Skin of body (tissue), 2 donors: ENCODE measurements around the gene LIME1. TPM values are rescaled to one million over a fixed set of nuclear protein-coding genes. Genes with fewer than 3 reads are reported as not detected.

Experiments used
- DNase-seq: peaks from one replicate; lab custom pipeline; 2025; lab: John Stamatoyannopoulos, UW
- total RNA-seq: library from RNA; depleted of rRNA; stranded (reverse); fragments of >200 nt; gene quantifications from one replicate; pipeline ENCODE4 v1.2.3, GENCODE V29; 2014

Gene LIME1
- 3.7 TPM for total RNA-seq

DNA sequence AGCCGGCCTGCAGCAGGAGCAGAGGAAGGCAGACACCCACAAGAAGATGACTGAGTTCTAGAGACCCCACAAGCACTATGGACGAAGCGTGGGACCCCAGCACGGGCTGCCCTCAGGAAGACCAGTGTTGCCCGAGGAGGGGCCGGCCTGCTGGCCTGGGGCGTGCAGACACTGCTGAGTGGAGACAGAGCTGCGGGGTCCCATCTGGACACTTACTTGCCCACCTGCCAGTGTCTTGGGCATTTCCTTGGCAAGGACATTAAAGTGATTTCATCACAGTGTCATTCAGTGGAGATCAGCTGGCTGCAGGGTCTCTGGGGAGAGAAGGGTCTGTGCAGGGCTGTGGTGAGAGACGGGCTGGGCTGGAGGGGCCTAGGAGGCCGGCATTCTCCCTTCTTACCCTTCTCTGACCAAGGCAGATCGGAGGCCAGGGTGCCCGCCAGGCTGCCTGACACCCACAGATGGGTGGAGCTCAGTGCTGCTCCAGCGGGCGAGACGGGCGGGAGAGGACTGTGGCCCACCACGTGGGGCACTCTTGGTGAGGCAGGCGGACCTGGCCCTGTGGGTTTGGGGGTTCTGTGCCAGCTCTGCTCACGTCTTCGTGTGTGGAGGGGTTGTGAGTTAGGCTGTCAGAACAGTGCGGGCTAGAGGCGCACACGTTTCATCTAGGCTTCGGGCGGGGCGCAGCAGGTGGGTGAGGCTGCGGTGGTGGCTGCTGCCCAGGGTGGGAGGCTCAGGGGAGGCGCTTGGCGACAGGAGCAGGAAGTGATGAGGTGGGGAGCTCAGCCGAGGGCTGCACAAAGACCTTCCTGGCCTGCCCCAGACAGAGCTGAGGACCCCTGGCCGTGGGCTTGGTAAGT lies at the start of gene LIME1:
Gene LIME1, plus strand, starts transcription at position 806 of the 860 bp plus-strand sequence. CDS start 886 bp downstream, outside the sequence.
- DNase-seq: no peak

DNA sequence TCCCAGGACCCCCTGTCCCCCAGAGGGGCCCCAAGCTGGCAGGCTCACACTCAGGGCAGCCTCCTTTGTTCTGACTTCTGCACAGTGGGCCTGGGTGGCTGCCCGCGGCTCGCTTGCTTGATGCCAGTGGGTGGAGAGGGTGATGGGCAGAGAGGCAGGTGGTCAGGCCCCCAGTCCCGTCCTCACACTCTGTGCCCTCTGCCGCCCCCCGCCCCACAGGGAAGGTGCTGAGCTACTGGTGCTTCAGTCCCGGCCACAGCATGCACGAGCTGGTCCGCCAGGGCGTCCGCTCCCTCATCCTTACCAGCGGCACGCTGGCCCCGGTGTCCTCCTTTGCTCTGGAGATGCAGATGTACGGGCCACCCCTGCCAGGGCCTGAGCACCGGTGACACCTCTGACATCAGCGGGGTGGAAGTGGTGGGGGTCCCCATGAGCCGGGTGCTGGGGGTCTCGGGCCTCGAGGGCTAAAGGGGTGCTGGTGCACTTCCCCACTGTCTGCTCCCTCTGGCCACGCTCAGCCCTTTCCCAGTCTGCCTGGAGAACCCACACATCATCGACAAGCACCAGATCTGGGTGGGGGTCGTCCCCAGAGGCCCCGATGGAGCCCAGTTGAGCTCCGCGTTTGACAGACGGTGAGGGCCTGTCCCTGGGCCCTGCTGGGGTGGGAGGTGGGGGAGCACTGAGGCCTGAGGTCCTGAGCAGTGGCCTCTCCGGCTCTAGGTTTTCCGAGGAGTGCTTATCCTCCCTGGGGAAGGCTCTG lies 48.9 kb upstream of the LIME1 start:
- DNase-seq: no peak

DNA sequence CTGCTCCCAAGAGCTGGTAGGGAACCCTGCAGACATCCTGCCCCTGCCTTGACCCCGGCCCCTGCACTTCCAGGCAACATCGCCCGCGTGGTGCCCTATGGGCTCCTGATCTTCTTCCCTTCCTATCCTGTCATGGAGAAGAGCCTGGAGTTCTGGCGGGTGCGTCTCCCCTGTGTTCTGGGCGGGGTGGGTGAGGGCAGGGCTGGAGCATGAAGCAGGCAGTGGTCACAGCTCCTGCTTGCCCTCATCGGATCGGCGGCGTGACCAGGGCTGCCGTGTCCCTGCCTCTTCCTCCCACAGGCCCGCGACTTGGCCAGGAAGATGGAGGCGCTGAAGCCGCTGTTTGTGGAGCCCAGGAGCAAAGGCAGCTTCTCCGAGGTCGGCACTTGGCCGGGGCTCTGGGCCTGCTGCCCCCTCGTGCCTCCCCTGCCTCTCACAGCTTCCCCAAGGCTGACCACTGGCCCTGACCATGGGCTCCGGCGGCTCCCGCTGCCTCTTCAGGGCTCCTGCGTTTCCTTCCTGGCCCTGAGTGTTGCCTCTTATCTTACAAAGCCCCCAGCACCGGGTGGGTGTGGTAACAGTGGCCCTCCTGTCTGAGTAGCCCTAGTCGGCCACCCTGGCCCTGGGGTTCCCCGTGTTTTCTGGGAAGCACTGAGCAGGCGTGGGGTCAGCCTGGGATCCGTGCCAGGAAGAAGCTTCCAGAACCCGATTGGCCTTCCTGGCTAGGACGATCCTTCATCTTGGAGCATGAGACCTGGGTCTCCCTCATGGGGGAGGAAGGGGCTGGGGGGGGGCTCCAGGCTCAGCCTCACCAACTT lies 48.0 kb upstream of the LIME1 start:
- DNase-seq: no peak

GRCh38 chr20:63689046-63690002 lies 47.1 kb upstream of the LIME1 start:
- DNase-seq: no peak

DNA sequence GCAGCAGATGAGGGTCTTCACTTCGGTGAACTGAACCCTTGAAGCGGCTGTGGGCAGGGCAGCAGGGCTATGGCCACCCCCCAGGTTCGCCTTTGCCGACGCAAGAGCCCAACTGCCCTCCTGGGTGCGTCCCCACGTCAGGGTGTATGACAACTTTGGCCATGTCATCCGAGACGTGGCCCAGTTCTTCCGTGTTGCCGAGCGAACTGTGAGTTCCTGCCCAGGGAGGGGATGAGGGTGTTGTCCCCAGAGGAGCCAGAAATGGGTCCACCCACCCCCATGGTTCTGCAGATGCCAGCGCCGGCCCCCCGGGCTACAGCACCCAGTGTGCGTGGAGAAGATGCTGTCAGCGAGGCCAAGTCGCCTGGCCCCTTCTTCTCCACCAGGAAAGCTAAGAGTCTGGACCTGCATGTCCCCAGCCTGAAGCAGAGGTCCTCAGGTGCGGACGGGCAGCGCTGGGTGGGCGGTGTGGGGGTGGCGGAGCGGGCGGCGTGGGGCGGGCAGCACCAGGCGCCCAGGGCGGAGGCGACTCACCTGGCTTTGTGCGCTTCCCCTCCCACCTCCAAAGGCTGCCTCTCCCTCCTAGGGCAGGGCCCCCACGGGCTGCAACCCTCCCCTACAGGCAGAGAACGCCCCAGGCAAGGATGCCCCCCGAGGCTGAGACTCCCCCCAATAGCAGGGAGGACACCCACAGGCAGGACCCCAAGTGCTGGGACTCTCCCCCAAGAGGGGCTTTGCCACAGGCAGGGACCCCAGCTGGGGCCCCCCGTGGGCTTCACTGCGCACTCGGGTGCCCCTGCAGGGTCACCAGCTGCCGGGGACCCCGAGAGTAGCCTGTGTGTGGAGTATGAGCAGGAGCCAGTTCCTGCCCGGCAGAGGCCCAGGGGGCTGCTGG lies 46.2 kb upstream of the LIME1 start:
- no peak for DNase-seq

DNA sequence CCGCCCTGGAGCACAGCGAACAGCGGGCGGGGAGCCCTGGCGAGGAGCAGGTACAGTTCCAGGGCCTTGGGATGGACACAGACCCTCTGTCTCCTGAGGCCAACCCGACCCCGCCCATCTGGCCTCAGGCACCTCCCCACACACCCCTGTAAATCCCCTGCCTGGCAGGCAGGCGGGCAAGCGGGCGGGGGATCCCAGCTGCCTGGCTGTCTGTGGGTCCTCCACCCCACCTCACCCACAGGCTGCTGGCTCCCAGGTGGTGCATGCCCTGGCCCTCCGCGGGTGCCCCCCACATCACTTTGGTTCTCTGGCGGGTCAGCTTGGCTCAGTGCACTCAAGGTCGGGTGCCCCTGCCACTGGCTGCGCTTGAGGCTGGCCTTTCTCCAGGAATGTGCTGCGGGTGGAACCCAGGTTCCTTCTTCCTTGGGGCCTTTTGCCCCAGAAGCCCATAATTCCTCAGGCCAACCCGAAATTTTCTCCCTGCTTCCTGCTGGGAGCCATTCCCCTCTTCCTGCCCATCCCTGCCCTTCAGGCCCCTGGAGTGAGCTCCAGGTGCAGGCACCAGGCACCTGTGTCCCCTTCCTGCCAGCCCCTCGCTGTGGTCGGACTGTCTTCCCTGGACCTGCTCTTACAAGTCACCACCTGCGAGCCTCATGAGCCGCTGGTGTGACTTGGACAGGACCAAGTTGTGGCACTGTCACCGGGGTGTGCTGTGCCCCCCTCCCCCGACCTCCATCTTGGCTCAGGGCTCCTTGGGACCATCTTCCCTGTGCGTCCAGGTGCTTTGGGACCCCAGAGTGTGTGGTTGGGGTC lies 45.4 kb upstream of the LIME1 start:
- DNase-seq: no peak

- no peak for DNase-seq
Measured at GRCh38 chr20:63691711-63692435, 44.6 kb upstream of the LIME1 start.

- no peak for DNase-seq
Measured at GRCh38 chr20:63692436-63693082, 43.9 kb upstream of the LIME1 start.

- no peak for DNase-seq
Measured at GRCh38 chr20:63693083-63693732, 43.3 kb upstream of the LIME1 start.

DNA sequence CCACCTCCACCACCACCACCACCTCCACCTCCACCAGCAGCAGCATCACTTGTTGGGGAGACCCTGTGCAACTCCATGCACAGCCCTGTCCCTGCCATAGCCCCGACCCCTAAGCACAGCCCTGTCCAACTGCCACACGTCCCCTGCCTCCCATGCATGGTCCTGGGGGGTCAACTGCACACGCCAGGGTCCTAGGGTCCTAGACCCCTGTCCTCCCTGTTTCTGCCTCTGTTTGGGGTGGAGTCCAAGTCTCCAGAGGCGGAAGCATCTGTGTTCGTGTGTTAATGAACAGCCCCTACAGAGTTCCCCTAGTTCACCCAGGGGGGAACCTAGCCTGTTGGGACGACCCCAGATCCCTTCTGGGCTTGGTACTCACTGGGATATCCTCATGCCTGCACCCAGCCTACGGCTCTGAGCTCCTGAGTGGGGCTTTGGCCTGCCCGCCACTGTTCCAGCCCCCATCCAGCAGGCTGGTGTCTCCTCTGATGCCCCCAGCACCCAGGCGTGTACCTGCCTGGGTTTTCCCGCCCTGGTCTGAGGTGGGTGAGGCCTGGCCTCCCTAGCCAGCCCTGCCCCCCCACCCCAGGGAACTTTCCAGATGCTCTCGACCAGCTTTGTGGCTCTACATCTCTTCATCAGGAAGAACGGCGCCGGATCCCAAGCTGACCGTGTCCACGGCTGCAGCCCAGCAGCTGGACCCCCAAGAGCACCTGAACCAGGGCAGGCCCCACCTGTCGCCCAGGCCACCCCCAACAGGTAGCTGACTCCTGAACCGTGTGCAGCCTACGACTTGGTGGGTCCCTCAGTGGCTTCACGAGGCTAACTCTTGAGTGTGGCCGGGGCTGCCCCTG lies 42.5 kb upstream of the LIME1 start:
- DNase-seq: no peak

GRCh38 chr20:63694584-63695423 lies 41.7 kb upstream of the LIME1 start:
- DNase-seq: no peak

GRCh38 chr20:63695424-63696305 lies 40.8 kb upstream of the LIME1 start:
- no peak for DNase-seq

DNA sequence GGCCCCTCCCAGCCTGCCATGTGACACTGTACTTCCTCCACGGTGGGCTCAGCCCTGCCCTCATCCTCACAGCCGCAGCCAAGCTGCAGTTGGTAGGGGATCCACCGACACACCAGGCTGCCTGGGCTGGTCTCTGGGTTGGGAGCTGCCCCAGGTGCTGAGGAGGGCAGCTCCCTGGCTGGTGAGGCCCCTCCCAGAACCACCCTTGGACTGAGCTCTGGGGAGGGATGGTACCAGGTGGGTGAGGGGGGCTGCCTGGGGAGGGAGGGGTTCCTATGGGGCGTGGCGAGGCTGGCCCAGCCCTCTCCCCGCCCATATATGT lies 40.2 kb upstream of the LIME1 start:
- DNase-seq: no peak
